Fibroblast of lung (primary cell): ENCODE results near the gene TBL1X. TPM values are rescaled to one million over a fixed set of nuclear protein-coding genes. Genes with fewer than 3 reads are reported as not detected.

ENCODE experiments used
- DNase-seq, 2 donors: peaks; one replicate each; pipeline versions ENCODE4 v3.0.0 to v3.0.0-alpha.2; 2010; ENCODE audit warnings: low read depth in 2 of 2
- H2AFZ ChIP-seq: 2 replicates; pipeline ENCODE4 v1.5.1; 2012; ENCODE audit warnings: low read length, control low read depth, inconsistent platforms
- H3K27ac ChIP-seq: 2 replicates; pipeline ENCODE4 v1.5.1; 2011; ENCODE audit warnings: low read length, control low read depth; ENCODE audit not compliant: insufficient read depth
- H3K27me3 ChIP-seq: 2 replicates; pipeline ENCODE4 v1.5.1; 2011; ENCODE audit warnings: mild to moderate bottlenecking, low read length; ENCODE audit not compliant: control insufficient read depth, insufficient read depth
- H3K36me3 ChIP-seq: 2 replicates; pipeline ENCODE4 v1.5.1; 2011; ENCODE audit warnings: low read length; ENCODE audit not compliant: control insufficient read depth, insufficient read depth
- H3K4me1 ChIP-seq: 2 replicates; pipeline ENCODE4 v1.5.1; 2011; ENCODE audit warnings: low read length; ENCODE audit not compliant: control insufficient read depth, insufficient read depth; ENCODE audit errors: extremely low read depth
- H3K4me2 ChIP-seq: 2 replicates; pipeline ENCODE4 v1.5.1; 2011; ENCODE audit warnings: low read length, control low read depth; ENCODE audit not compliant: insufficient read depth; ENCODE audit errors: extremely low read depth
- H3K4me3 ChIP-seq, 4 experiments: fragments of 200-600 bp in 1 of 4; sonication (generic) in 1 of 4; replicated peaks in 1 of 4; 2 replicates each; pipeline ENCODE4 v1.5.1; 2011 to 2016; ENCODE audit warnings: low read length in 4 of 4, low read depth in 3 of 4, mild to moderate bottlenecking in 3 of 4, control low read depth in 2 of 4, inconsistent platforms in 1 of 4, mixed read lengths in 1 of 4; ENCODE audit not compliant: insufficient read depth in 1 of 4; ENCODE audit errors: control extremely low read depth in 1 of 4
- H3K79me2 ChIP-seq: 2 replicates; pipeline ENCODE4 v1.5.1; 2012; ENCODE audit warnings: mild to moderate bottlenecking, low read length, inconsistent platforms; ENCODE audit not compliant: control insufficient read depth, insufficient read depth
- H3K9ac ChIP-seq: 2 replicates; pipeline ENCODE4 v1.5.1; 2011; ENCODE audit warnings: mild to moderate bottlenecking, low read length, control low read depth; ENCODE audit not compliant: insufficient read depth
- H3K9me3 ChIP-seq: 2 replicates; pipeline ENCODE4 v1.5.1; 2012; ENCODE audit warnings: low read depth, low read length; ENCODE audit not compliant: control insufficient read depth, insufficient read depth
- H4K20me1 ChIP-seq: 2 replicates; pipeline ENCODE4 v1.5.1; 2011; ENCODE audit warnings: low read length; ENCODE audit not compliant: control insufficient read depth, insufficient read depth; ENCODE audit errors: extremely low read depth
- CTCF ChIP-seq, 2 donors: IDR thresholded peaks in 1 of 2; conservative IDR thresholded peaks in 1 of 2; 1 replicate in 1 of 2; 2 replicates in 1 of 2; pipeline ENCODE4 v1.5.1; 2011 to 2012; ENCODE audit warnings: low read length in 2 of 2, control low read depth in 1 of 2, inconsistent platforms in 1 of 2, low read depth in 1 of 2, mild to moderate bottlenecking in 1 of 2
- EZH2 ChIP-seq: IDR thresholded peaks from 2 replicates; pipeline ENCODE4 v1.5.1; 2012; ENCODE audit warnings: low read length, control low read depth, mild to moderate bottlenecking; ENCODE audit errors: missing control alignments
- polyA plus RNA-seq, 2 donors: library from polyadenylated mRNA; depleted of rRNA in 1 of 2; stranded (reverse) in 1 of 2; unstranded in 1 of 2; fragments of >200 nt; gene quantifications; 2 replicates each; pipeline ENCODE4 v1.2.1, GENCODE V29; 2011 to 2012; ENCODE audit warnings: missing spikeins in 1 of 2
- total RNA-seq: library from RNA; depleted of rRNA; stranded (reverse); fragments of >200 nt; gene quantifications from 2 replicates; pipeline ENCODE4 v1.2.1, GENCODE V29; 2014

TBL1X gene
- total and polyA plus RNA-seq, 2 donors (not counting 1 experiment from before 2014, with no cell fraction given) = 25.8 to 29.4 TPM

- Histone ChIP-seq H3K79me2 (no peaks in the 10 kb centered on the region), H3K4me1 (no peaks in the 10 kb centered on the region), H3K27ac (no peak overlapping the region), H3K36me3 (no peaks in the 10 kb centered on the region), H3K9me3 (no peaks in the 10 kb centered on the region), H3K4me2 (no peak overlapping the region), H4K20me1 (no peaks in the 10 kb centered on the region), H3K4me3 (no peak overlapping the region), H3K9ac (no peak overlapping the region), H2AFZ (no peak overlapping the region), H3K27me3 (no peaks in the 10 kb centered on the region)
- no peak for DNase-seq
- TF ChIP-seq CTCF (conservative IDR thresholded peaks at IDR 0.05 in 1 of 2, IDR thresholded peaks at IDR 0.05 in 1 of 2; ENCODE audit: low read depth in 1 of 2, low read length in 2 of 2) = no peak
Measured at GRCh38 chrX:9557521-9557920, 92.7 kb downstream of the TBL1X start.

- peak in 1 of 2 donors; percentile 8 for DNase-seq
- H3K9ac ChIP-seq = no peak overlapping the region
- no peak overlapping the region for H3K27ac ChIP-seq
- no peak overlapping the region for H2AFZ ChIP-seq
- no peak overlapping the region for H3K4me3 ChIP-seq
- no peaks in the 10 kb centered on the region for H3K4me1 ChIP-seq
- no peaks in the 10 kb centered on the region for H3K79me2 ChIP-seq
- no peaks in the 10 kb centered on the region for H4K20me1 ChIP-seq
- TF ChIP-seq EZH2 (no peak), CTCF (conservative IDR thresholded peaks at IDR 0.05 in 1 of 2, IDR thresholded peaks at IDR 0.05 in 1 of 2; ENCODE audit: low read depth in 1 of 2, low read length in 2 of 2) (no peak)
- no peaks in the 10 kb centered on the region for H3K36me3 ChIP-seq
- no peaks in the 10 kb centered on the region for H3K27me3 ChIP-seq
- no peak overlapping the region for H3K4me2 ChIP-seq
- H3K9me3 ChIP-seq = no peaks in the 10 kb centered on the region
Measured at GRCh38 chrX:9558615-9559014, 93.8 kb downstream of the TBL1X start.

GRCh38 chrX:9560219-9560618 is 95.4 kb downstream of the TBL1X start:
- Histone ChIP-seq H3K4me1 (no peaks in the 10 kb centered on the region), H2AFZ (no peak overlapping the region), H3K36me3 (no peaks in the 10 kb centered on the region), H3K4me3 (no peak overlapping the region), H3K9ac (no peak overlapping the region), H3K27ac (no peak overlapping the region), H3K4me2 (no peak overlapping the region), H3K79me2 (no peaks in the 10 kb centered on the region), H4K20me1 (no peaks in the 10 kb centered on the region), H3K9me3 (no peaks in the 10 kb centered on the region), H3K27me3 (no peaks in the 10 kb centered on the region)
- DNase-seq = no peak
- TF ChIP-seq CTCF (conservative IDR thresholded peaks at IDR 0.05 in 1 of 2, IDR thresholded peaks at IDR 0.05 in 1 of 2; ENCODE audit: low read depth in 1 of 2, low read length in 2 of 2) = no peak
- TF ChIP-seq EZH2 = no peak
